Sigmoid colon (tissue), 7 donors: Measurements from ENCODE around the gene ATXN3. TPM values are rescaled to one million over a fixed set of nuclear protein-coding genes. Genes with fewer than 3 reads are reported as not detected.

Experiments
- DNase-seq: peaks from one replicate; pipeline ENCODE4 v3.0.0-alpha.2; 2019
- H3K27ac ChIP-seq, 4 donors: fragments of 200-600 bp; sonication (generic); one replicate each; pipeline ENCODE4 v1.5.1; 2016 to 2019; ENCODE audit warnings: mild to moderate bottlenecking in 1 of 4
- H3K27me3 ChIP-seq, 3 donors: fragments of 200-600 bp; sonication (generic); one replicate each; pipeline ENCODE4 v1.5.1; 2019; ENCODE audit warnings: mild to moderate bottlenecking in 1 of 3
- H3K36me3 ChIP-seq, 4 donors: fragments of 200-600 bp; sonication (generic); one replicate each; pipeline ENCODE4 v1.5.1; 2016 to 2019
- H3K4me1 ChIP-seq, 4 donors: fragments of 200-600 bp; sonication (generic); one replicate each; pipeline ENCODE4 v1.5.1; 2017 to 2019
- H3K4me3 ChIP-seq, 4 donors: fragments of 200-600 bp; sonication (generic); one replicate each; pipeline ENCODE4 v1.5.1; 2017 to 2019; ENCODE audit warnings: mild to moderate bottlenecking in 2 of 4, moderate library complexity in 1 of 4
- H3K9me3 ChIP-seq, 4 donors: fragments of 200-600 bp in 3 of 4; sonication (generic) in 3 of 4; one replicate each; pipeline versions ENCODE4 v1.5.1 to v1.6.1; 2013 to 2019
- EP300 ChIP-seq, 4 donors: sonication (generic); formaldehyde crosslinking; IDR thresholded peaks; one replicate each; pipeline ENCODE4 v1.6.1; 2017; ENCODE audit warnings: antibody characterized with exemption in 4 of 4
- POLR2A ChIP-seq, 2 donors: fragments of 450-650 bp; IDR thresholded peaks; one replicate each; pipeline ENCODE4 v1.6.1; 2016; ENCODE audit warnings: antibody characterized with exemption in 2 of 2, mild to moderate bottlenecking in 2 of 2, moderate library complexity in 2 of 2
- POLR2AphosphoS5 ChIP-seq, 4 donors: sonication (generic); formaldehyde crosslinking; IDR thresholded peaks; one replicate each; pipeline ENCODE4 v1.6.1; 2017; ENCODE audit warnings: antibody characterized with exemption in 4 of 4
- WGBS, 2 donors: extraction: QIAGEN DNeasy Blood & Tissue Kit; methylation state at CpG; one replicate each; pipeline ENCODE4 v1.1.7; 2013; 5-methylcytosine and 5-hydroxymethylcytosine counted together
- intact Hi-C: fragments of 100-400 bp; cut with DNase I; formaldehyde crosslinking; loops from one replicate; pipeline ENCODE4 v1.15.1; 2023
- polyA plus RNA-seq, 3 donors: library from polyadenylated mRNA; stranded (reverse); fragments of 200-250 nt; gene quantifications; one replicate each; pipeline ENCODE4 v1.2.3, GENCODE V29; 2013
- total RNA-seq, 4 donors: library from RNA; depleted of rRNA; stranded (reverse); fragments of >200 nt; gene quantifications; one replicate each; pipeline ENCODE4 v1.1.0, GENCODE V29; 2016
- TF ChIP-seq, protein P1 (sequence below), 4 experiments: fragments of 450-650 bp in 3 of 4; fragments of 200-600 bp in 1 of 4; IDR thresholded peaks; one replicate each; pipeline ENCODE4 v1.5.1; 2016 to 2019; ENCODE audit warnings: antibody characterized with exemption in 4 of 4, mild to moderate bottlenecking in 3 of 4, moderate library complexity in 2 of 4
- donor health status: healthy with polysubstance abuse.
- donor health status: Bipolar disorder and iron deficiency.
- donor health status: healthy.

Gene ATXN3
- total and polyA plus RNA-seq, 7 donors = 9.0 to 48.5 (median 30.4) TPM

DNA sequence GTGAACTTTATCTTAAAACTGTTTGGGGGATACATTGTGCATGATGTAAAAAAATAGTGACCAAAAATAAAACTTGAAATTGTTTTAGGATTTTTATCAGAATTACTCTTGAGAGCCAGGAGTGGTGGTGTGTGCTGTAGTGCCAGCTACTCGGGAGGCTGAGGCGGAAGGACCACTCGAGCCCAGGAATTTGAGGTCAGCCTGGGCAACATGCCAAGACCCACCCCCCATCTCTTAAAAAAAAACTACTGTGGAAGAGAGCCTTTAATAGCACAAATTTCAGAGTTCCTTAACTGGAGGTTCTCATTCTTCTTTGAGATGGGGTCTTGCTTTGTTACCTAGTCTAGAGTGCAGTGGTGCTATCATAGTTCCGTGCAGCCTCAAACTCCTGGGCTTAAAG lies 36.9 kb upstream of the ATXN3 start:
- Histone ChIP-seq H3K4me3 (no peak overlapping the region), H3K9me3 (no peaks in the 10 kb centered on the region), H3K4me1 (no peaks in the 10 kb centered on the region), H3K36me3 (peaks cover 10 to 100% (median 39%) of the 10 kb centered on the region in 4 donors), H3K27me3 (no peaks in the 10 kb centered on the region), H3K27ac (no peak overlapping the region)
- TF ChIP-seq EP300 (IDR thresholded peaks at IDR 0.05) (no peak), POLR2A (IDR thresholded peaks at IDR 0.05) (no peak), POLR2AphosphoS5 (IDR thresholded peaks at IDR 0.05) (no peak)
- TF ChIP-seq, protein P1, sequence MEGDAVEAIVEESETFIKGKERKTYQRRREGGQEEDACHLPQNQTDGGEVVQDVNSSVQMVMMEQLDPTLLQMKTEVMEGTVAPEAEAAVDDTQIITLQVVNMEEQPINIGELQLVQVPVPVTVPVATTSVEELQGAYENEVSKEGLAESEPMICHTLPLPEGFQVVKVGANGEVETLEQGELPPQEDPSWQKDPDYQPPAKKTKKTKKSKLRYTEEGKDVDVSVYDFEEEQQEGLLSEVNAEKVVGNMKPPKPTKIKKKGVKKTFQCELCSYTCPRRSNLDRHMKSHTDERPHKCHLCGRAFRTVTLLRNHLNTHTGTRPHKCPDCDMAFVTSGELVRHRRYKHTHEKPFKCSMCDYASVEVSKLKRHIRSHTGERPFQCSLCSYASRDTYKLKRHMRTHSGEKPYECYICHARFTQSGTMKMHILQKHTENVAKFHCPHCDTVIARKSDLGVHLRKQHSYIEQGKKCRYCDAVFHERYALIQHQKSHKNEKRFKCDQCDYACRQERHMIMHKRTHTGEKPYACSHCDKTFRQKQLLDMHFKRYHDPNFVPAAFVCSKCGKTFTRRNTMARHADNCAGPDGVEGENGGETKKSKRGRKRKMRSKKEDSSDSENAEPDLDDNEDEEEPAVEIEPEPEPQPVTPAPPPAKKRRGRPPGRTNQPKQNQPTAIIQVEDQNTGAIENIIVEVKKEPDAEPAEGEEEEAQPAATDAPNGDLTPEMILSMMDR (IDR thresholded peaks at IDR 0.05) = no peak
- 80 to 83% methylated on average over 4 of the region's 4 CpGs for WGBS, 2 donors
- DNase-seq = no peak
- intact Hi-C loops = no loop called here

DNA sequence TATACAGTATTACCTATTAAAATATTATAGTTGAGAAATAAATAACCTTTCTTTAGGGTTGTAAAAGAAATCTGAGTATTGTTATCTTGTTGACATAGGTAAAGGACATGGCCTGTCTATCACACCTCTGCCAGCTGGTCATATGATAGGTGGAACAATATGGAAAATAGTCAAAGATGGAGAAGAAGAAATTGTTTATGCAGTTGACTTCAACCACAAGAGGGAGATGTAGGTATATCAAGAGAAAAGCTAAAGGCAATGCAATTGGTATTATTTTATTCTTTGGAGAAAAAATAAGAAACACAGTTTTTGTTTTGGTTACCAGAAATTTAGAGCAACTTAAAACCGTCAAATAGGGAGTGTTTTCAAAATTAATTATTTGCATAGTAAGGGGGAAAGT lies 28.9 kb upstream of the ATXN3 start:
- H3K36me3 ChIP-seq = peaks cover 6 to 97% (median 38%) of the 10 kb centered on the region in 4 donors
- H3K9me3 ChIP-seq = no peaks in the 10 kb centered on the region
- intact Hi-C loops = loop anchor here (2.0 kb wide), 1 partner anchor 322 kb away; no protein-coding TSS in a partner anchor

DNA sequence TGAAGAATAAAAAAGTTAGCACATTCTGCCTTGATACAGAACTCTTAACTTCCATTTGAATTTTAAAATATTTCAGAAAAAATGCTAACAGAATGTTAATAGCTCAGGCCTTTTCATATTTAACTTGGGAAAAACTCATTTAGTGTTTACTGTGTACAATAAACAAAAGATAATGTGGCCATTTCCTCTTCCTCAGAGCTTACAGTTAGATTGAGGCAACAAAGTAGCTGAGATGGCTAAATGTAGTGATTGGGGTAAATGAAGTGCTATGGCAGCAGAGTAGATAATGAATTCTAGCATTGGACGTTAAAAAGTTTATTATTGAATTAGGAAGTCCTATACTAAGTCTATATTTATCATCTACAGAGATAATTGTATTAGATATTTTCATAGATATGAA lies 28.1 kb upstream of the ATXN3 start:
- no peaks in the 10 kb centered on the region for H3K4me1 ChIP-seq
- H3K4me3 ChIP-seq = no peak overlapping the region
- TF ChIP-seq EP300 (IDR thresholded peaks at IDR 0.05) (no peak), POLR2AphosphoS5 (IDR thresholded peaks at IDR 0.05) (no peak), POLR2A (IDR thresholded peaks at IDR 0.05) (no peak)
- TF ChIP-seq, protein P1 (IDR thresholded peaks at IDR 0.05) = no peak
- H3K27me3 ChIP-seq = no peaks in the 10 kb centered on the region
- H3K27ac ChIP-seq = no peak overlapping the region
- 66 to 70% methylated on average over 1 of the region's 1 CpG for whole genome bisulfite sequencing, 2 donors
- intact Hi-C loops = loop anchor here (2.0 kb wide), 1 partner anchor 322 kb away; no protein-coding TSS in a partner anchor
- DNase-seq = no peak
- H3K36me3 ChIP-seq = peaks cover 6 to 96% (median 40%) of the 10 kb centered on the region in 4 donors
- no peaks in the 10 kb centered on the region for H3K9me3 ChIP-seq

More for the DNA sequence above, 28.9 kb upstream of the ATXN3 start:
- DNase-seq = no peak
- Histone ChIP-seq H3K27me3 (no peaks in the 10 kb centered on the region), H3K4me3 (no peak overlapping the region), H3K4me1 (no peaks in the 10 kb centered on the region), H3K27ac (no peak overlapping the region)
- WGBS, 2 donors = 58 to 68% methylated on average over 1 of the region's 1 CpG
- TF ChIP-seq POLR2A (IDR thresholded peaks at IDR 0.05) = no peak
- TF ChIP-seq, protein P1 (IDR thresholded peaks at IDR 0.05) = peak in 3 of 4 experiments; percentile 28 to 50 (median 37)

DNA sequence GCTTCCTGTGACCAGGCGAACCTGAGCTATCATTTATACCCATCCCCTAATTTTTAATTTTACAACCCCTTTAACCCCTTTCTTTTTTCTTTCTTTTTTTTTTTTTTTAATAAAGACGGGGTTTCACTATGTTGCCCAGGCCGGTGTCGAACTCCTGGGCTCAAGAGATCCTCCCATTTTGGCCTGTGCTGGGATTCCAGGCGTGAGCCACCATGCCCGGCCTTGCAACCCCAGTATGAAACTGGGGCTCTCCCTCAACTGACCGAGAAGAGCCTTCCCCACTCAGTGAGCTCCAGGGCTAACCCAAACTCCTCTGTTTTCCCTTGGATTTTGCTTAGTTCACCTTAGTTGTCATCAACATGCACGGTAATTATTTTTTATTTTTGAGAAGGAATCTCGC lies 16.4 kb upstream of the ATXN3 start:
- H3K4me1 ChIP-seq = peaks cover 0 to 59% (median 34%) of the 10 kb centered on the region in 4 donors
- peak overlapping the region; percentile 91 to 95 (median 93) for H3K27ac ChIP-seq
- 39 to 50% methylated on average over 9 of the region's 9 CpGs for WGBS, 2 donors
- H3K4me3 ChIP-seq = peak overlapping the region; percentile 73 to 94 (median 86)
- DNase-seq = no peak
- peaks cover 0 to 37% (median 0%) of the 10 kb centered on the region in 4 donors for H3K36me3 ChIP-seq
- H3K27me3 ChIP-seq = no peaks in the 10 kb centered on the region
- intact Hi-C loops = loop anchor here (5.0 kb wide), 3 partner anchors 80 to 670 kb away; partner anchors contain the start of genes GOLGA5 and TRIP11
- no peaks in the 10 kb centered on the region for H3K9me3 ChIP-seq
- no peak for TF ChIP-seq POLR2A (IDR thresholded peaks at IDR 0.05)

DNA sequence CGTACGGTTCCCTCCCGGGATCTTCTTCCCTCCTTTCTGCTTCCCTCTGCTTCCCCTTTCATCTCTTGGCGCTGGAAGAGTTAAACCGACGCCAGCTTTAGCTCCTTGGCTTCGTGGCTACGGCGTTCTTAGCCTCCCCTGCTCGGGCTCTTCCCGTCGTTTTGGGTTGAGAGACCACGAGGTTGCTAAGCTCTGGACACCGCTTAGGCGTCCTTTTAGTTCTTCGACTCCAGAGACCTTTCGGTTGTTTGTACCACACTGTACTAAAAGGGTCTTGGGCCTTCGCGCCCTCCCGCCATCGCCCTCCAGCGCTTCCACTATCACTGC lies 15.9 kb upstream of the ATXN3 start:
- Histone ChIP-seq H3K4me3 (peak overlapping the region; percentile 73 to 94 (median 86)), H3K27me3 (no peaks in the 10 kb centered on the region), H3K36me3 (peaks cover 0 to 37% (median 0%) of the 10 kb centered on the region in 4 donors), H3K27ac (peak overlapping the region; percentile 91 to 95 (median 93)), H3K9me3 (no peaks in the 10 kb centered on the region), H3K4me1 (peaks cover 0 to 59% (median 34%) of the 10 kb centered on the region in 4 donors)
- intact Hi-C loops = loop anchor here (5.0 kb wide), 3 partner anchors 80 to 670 kb away; partner anchors contain the start of genes GOLGA5 and TRIP11
- no peak for TF ChIP-seq POLR2AphosphoS5 (IDR thresholded peaks at IDR 0.05)
- no peak for TF ChIP-seq POLR2A (IDR thresholded peaks at IDR 0.05)
- no peak for DNase-seq
- WGBS, 2 donors = 0 to 1% methylated on average over 22 of the region's 22 CpGs
